H1 (cell line): Measurements from ENCODE around the gene CORO6. TPM values are rescaled to one million over a fixed set of nuclear protein-coding genes. Genes with fewer than 3 reads are reported as not detected.

Experiments used
- CTCF ChIA-PET: fragments of 300-600 bp; sonication (Branson Sonifier 250); formaldehyde crosslinking; loops from one replicate; lab custom pipeline; 2021; ENCODE audit not compliant: partially characterized antibody; lab: Charles Lee
- POLR2A ChIA-PET: fragments of 300-600 bp; sonication (Branson Sonifier 250); formaldehyde crosslinking; loops from one replicate; lab custom pipeline; 2021; ENCODE audit warnings: inconsistent platforms; ENCODE audit not compliant: partially characterized antibody; lab: Charles Lee
- DNase-seq, 2 experiments: peaks; one replicate each; pipeline versions ENCODE4 v3.0.0 to v3.0.0-alpha.2; 2010 to 2022; ENCODE audit warnings: low spot score in 2 of 2, low read depth in 1 of 2, mixed read lengths in 1 of 2
- FAIRE-seq: peaks from 2 replicates; lab custom pipeline; 2011; peaks lifted over from hg19 to GRCh38; lab: Jason Lieb, UNC
- H2AFZ ChIP-seq: 2 replicates; pipeline ENCODE4 v1.8.1; 2012; ENCODE audit warnings: low read length, inconsistent platforms
- H2AK5ac ChIP-seq: 2 replicates; pipeline ENCODE4 v1.6.1; 2013; ENCODE audit warnings: low read depth, low read length
- H2BK120ac ChIP-seq: replicated peaks from 2 replicates; pipeline ENCODE3; 2013; ENCODE audit warnings: low read depth, low read length, inconsistent platforms
- H2BK12ac ChIP-seq: 2 replicates; pipeline ENCODE4 v1.6.1; 2013; ENCODE audit warnings: low read depth, low read length
- H2BK15ac ChIP-seq: 2 replicates; pipeline ENCODE4 v1.6.1; 2013; ENCODE audit warnings: low read length
- H2BK20ac ChIP-seq: 2 replicates; pipeline ENCODE4 v1.6.1; 2013; ENCODE audit warnings: low read length
- H2BK5ac ChIP-seq: 2 replicates; pipeline ENCODE4 v1.6.1; 2013; ENCODE audit warnings: low read depth, low read length
- H3K14ac ChIP-seq: 2 replicates; pipeline ENCODE4 v1.6.1; 2013; ENCODE audit warnings: inconsistent platforms; ENCODE audit not compliant: insufficient read length
- H3K18ac ChIP-seq: 2 replicates; pipeline ENCODE4 v1.6.1; 2013; ENCODE audit warnings: low read length; ENCODE audit errors: extremely low read depth
- H3K23ac ChIP-seq: 2 replicates; pipeline ENCODE4 v1.6.1; 2013; ENCODE audit warnings: inconsistent platforms; ENCODE audit not compliant: insufficient read length
- H3K23me2 ChIP-seq: 2 replicates; pipeline ENCODE4 v1.6.1; 2013; ENCODE audit warnings: low read depth, low read length
- H3K27ac ChIP-seq: 2 replicates; pipeline ENCODE4 v1.6.1; 2011; ENCODE audit warnings: low read depth, low read length, inconsistent platforms
- H3K27me3 ChIP-seq, 4 experiments: replicated peaks in 1 of 4; 1 replicate in 1 of 4; 2 replicates in 3 of 4; pipeline versions ENCODE4 v1.6.1 to v1.8.1; 2011 to 2013; ENCODE audit warnings: low read length in 3 of 4, mild to moderate bottlenecking in 3 of 4, inconsistent platforms in 2 of 4, mixed read lengths in 2 of 4, moderate library complexity in 1 of 4; ENCODE audit not compliant: control insufficient read depth in 3 of 4, insufficient read depth in 3 of 4; ENCODE audit errors: extremely low read depth in 1 of 4
- H3K36me3 ChIP-seq, 4 experiments: 2 replicates each; pipeline versions ENCODE4 v1.6.1 to v1.8.1; 2011 to 2013; ENCODE audit warnings: mild to moderate bottlenecking in 4 of 4, low read length in 3 of 4, moderate library complexity in 2 of 4, control low read depth in 1 of 4, inconsistent platforms in 1 of 4; ENCODE audit not compliant: insufficient read depth in 4 of 4, control insufficient read depth in 2 of 4
- H3K4ac ChIP-seq: replicated peaks from 2 replicates; pipeline ENCODE3; 2013; ENCODE audit warnings: low read length, low read depth, mixed read lengths, inconsistent platforms; ENCODE audit not compliant: insufficient read length
- H3K4me1 ChIP-seq, 4 experiments: replicated peaks in 1 of 4; 1 replicate in 1 of 4; 2 replicates in 3 of 4; pipeline versions ENCODE4 v1.6.1 to v1.8.1; 2011 to 2013; ENCODE audit warnings: low read length in 3 of 4, inconsistent platforms in 2 of 4, mixed read lengths in 1 of 4; ENCODE audit not compliant: insufficient read depth in 4 of 4, control insufficient read depth in 3 of 4
- H3K4me2 ChIP-seq, 2 experiments: 2 replicates each; pipeline versions ENCODE4 v1.6.1 to v1.8.1; 2011 to 2013; ENCODE audit warnings: low read depth in 2 of 2, low read length in 2 of 2, control low read depth in 1 of 2, inconsistent platforms in 1 of 2, mild to moderate bottlenecking in 1 of 2; ENCODE audit not compliant: insufficient read depth in 1 of 2
- H3K4me3 ChIP-seq, 4 experiments: fragments of 200-600, 300-600 bp in 1 of 4; sonication (generic), shearing (Covaris generic), sonication (Bioruptor Twin) in 1 of 4; 2 replicates each; pipeline versions ENCODE4 v1.5.1 to v1.8.1; 2011 to 2016; ENCODE audit warnings: low read length in 4 of 4, low read depth in 3 of 4, control low read depth in 2 of 4, inconsistent platforms in 2 of 4, mild to moderate bottlenecking in 2 of 4, mixed read lengths in 1 of 4, moderate library complexity in 1 of 4; ENCODE audit not compliant: insufficient read depth in 2 of 4; ENCODE audit errors: extremely low read depth in 1 of 4
- H3K56ac ChIP-seq: replicated peaks from 2 replicates; pipeline ENCODE3; 2013; ENCODE audit warnings: low read depth, mild to moderate bottlenecking, mixed read lengths, low read length, inconsistent platforms; ENCODE audit not compliant: insufficient read length
- H3K79me1 ChIP-seq: 2 replicates; pipeline ENCODE4 v1.6.1; 2013; ENCODE audit warnings: low read depth, low read length, control low read depth
- H3K79me2 ChIP-seq, 2 experiments: 2 replicates each; pipeline versions ENCODE4 v1.6.1 to v1.8.1; 2012 to 2013; ENCODE audit warnings: low read length in 2 of 2, mild to moderate bottlenecking in 2 of 2, inconsistent platforms in 1 of 2; ENCODE audit not compliant: insufficient read depth in 2 of 2, control insufficient read depth in 1 of 2
- H3K9ac ChIP-seq, 4 experiments: replicated peaks in 1 of 4; 1 replicate in 1 of 4; 2 replicates in 3 of 4; pipeline versions ENCODE4 v1.6.1 to v1.8.1; 2011 to 2013; ENCODE audit warnings: low read depth in 3 of 4, low read length in 3 of 4, control low read depth in 2 of 4, mild to moderate bottlenecking in 2 of 4, moderate library complexity in 2 of 4, inconsistent platforms in 1 of 4; ENCODE audit errors: extremely low read depth in 1 of 4
- H3K9me3 ChIP-seq, 2 experiments: 2 replicates each; pipeline versions ENCODE4 v1.6.1 to v1.8.1; 2012 to 2013; ENCODE audit warnings: mild to moderate bottlenecking in 2 of 2, moderate library complexity in 2 of 2, control low read depth in 1 of 2, inconsistent platforms in 1 of 2, low read depth in 1 of 2, low read length in 1 of 2, mixed read lengths in 1 of 2; ENCODE audit not compliant: insufficient read depth in 2 of 2
- H4K20me1 ChIP-seq, 2 experiments: replicated peaks in 1 of 2; 2 replicates each; pipeline versions ENCODE3 to v1.8.1; 2011 to 2013; ENCODE audit warnings: inconsistent platforms in 2 of 2, low read length in 2 of 2, mild to moderate bottlenecking in 1 of 2; ENCODE audit not compliant: insufficient read depth in 2 of 2, control insufficient read depth in 1 of 2
- H4K5ac ChIP-seq: 2 replicates; pipeline ENCODE4 v1.6.1; 2013; ENCODE audit warnings: low read length, low read depth, mixed read lengths, inconsistent platforms; ENCODE audit not compliant: insufficient read length
- H4K8ac ChIP-seq: 2 replicates; pipeline ENCODE4 v1.8.0; 2013; ENCODE audit warnings: mild to moderate bottlenecking, moderate library complexity, low read length, inconsistent platforms; ENCODE audit not compliant: insufficient read depth; ENCODE audit errors: extremely low read depth
- H4K91ac ChIP-seq: replicated peaks from 2 replicates; pipeline ENCODE3; 2013; ENCODE audit warnings: low read length, mixed read lengths, inconsistent platforms; ENCODE audit not compliant: insufficient read length
- BCL11A ChIP-seq, 2 experiments: IDR thresholded peaks; one replicate each; pipeline ENCODE4 v1.6.1; 2011; ENCODE audit warnings: low read depth in 2 of 2, low read length in 2 of 2, mild to moderate bottlenecking in 2 of 2
- EZH2 ChIP-seq: fragments of 200-600 bp; sonication (generic); IDR thresholded peaks from 2 replicates; pipeline ENCODE4 v1.7.1; 2012; ENCODE audit warnings: low read depth, mild to moderate bottlenecking, moderate library complexity, low read length, inconsistent platforms; ENCODE audit not compliant: severe bottlenecking
- KDM4A ChIP-seq: IDR thresholded peaks from one replicate; pipeline ENCODE4 v1.7.1; 2012; ENCODE audit warnings: low read depth, mild to moderate bottlenecking, moderate library complexity, low read length, inconsistent platforms; ENCODE audit not compliant: severe bottlenecking
- NRF1 ChIP-seq: IDR thresholded peaks from 2 replicates; pipeline ENCODE4 v1.6.1; 2011; ENCODE audit warnings: mild to moderate bottlenecking, low read depth, low read length, improper control_type of control experiment
- POLR2A ChIP-seq, 2 experiments: IDR thresholded peaks; 1 replicate in 1 of 2; 2 replicates in 1 of 2; pipeline ENCODE4 v1.6.1; 2011; ENCODE audit warnings: low read depth in 2 of 2, low read length in 2 of 2, mild to moderate bottlenecking in 2 of 2; ENCODE audit errors: control extremely low read depth in 1 of 2
- POU5F1 ChIP-seq: IDR thresholded peaks from 2 replicates; pipeline ENCODE4 v1.6.1; 2011; ENCODE audit warnings: low read depth, mild to moderate bottlenecking, low read length, moderate library complexity
- WGBS, 2 experiments: shearing (Covaris generic) in 1 of 2; methylation state at CpG; one replicate each; pipeline versions ENCODE4 v1.1.6 to v1.1.7; 2013 to 2015; ENCODE audit warnings: low lambda C conversion rate in 2 of 2, mixed read lengths in 2 of 2, inconsistent platforms in 1 of 2, low coverage in 1 of 2, missing lambda C conversion rate in 1 of 2; ENCODE audit not compliant: insufficient replicate concordance in 2 of 2, insufficient coverage in 1 of 2, insufficient read length in 1 of 2; ENCODE audit errors: extremely low coverage in 1 of 2, missing lambda C conversion rate in 1 of 2; 5-methylcytosine and 5-hydroxymethylcytosine counted together
- polyA plus RNA-seq, 7 experiments: library from polyadenylated mRNA; depleted of rRNA in 3 of 7; stranded (reverse) in 5 of 7; unstranded in 2 of 7; fragments of >200 nt in 5 of 7; fragments of 200-250 nt in 2 of 7; gene quantifications; 1 replicate in 5 of 7; 2 replicates in 1 of 7; 4 replicates in 1 of 7; pipeline versions ENCODE4 v1.2.1 to v1.2.3, GENCODE V29; 2011 to 2013; ENCODE audit warnings: missing spikeins in 2 of 7, mixed read lengths in 2 of 7
- total RNA-seq: library from RNA; stranded (reverse); fragmentation: NEBNext Ultra II Directional; extraction: Animal tissue kit (Norgen Biotek cat#: 25700); gene quantifications from 2 replicates; pipeline ENCODE4 v1.2.1, GENCODE V29; 2021
- TF ChIP-seq, protein P1 (sequence below): IDR thresholded peaks from 2 replicates; pipeline ENCODE4 v1.6.1; 2012; ENCODE audit warnings: inconsistent platforms
- TF ChIP-seq, protein P2 (sequence below), 3 experiments: IDR thresholded peaks; 1 replicate in 2 of 3; 2 replicates in 1 of 3; pipeline versions ENCODE4 v1.5.1 to v1.6.1; 2011; ENCODE audit warnings: low read length in 3 of 3, mild to moderate bottlenecking in 3 of 3, inconsistent platforms in 2 of 3, low read depth in 1 of 3, moderate library complexity in 1 of 3; ENCODE audit not compliant: insufficient read depth in 1 of 3; ENCODE audit errors: control extremely low read depth in 1 of 3
- TF ChIP-seq, protein P3 (sequence below): IDR thresholded peaks from 2 replicates; pipeline ENCODE4 v1.6.1; 2012; ENCODE audit warnings: inconsistent platforms

Gene CORO6
- total and polyA plus RNA-seq, 2 of the 8 experiments (the other 6 are each of a cell fraction or from before 2014, with no cell fraction given), result 2.5 to 8.6 TPM

DNA sequence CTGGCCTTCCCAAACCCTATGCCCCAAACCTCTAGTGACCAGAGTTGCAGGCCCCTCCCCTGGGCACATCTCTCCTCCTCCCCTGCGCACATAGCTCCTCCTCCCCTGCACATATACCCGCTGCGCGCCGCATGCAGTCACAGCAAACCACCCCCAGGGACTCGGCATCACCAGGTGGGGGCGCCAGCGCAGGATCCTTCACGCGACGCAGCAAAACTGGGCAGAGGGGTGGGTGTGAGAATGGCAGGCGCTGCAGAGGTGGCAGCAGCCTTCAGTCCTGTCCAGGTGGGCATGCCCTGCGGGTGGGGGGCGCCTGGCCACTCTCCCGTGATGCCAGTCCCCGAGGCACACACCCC, 5.6 kb downstream of the CORO6 start:
- H3K4me3 ChIP-seq, result peak overlapping the region; percentile 3 to 60 (median 30); a peak in 5 of 8 replicates
- H3K56ac ChIP-seq, result no peak overlapping the region
- peaks cover 14 to 49% (median 40%) of the 10 kb centered on the region in 4 experiments for H3K4me1 ChIP-seq
- peaks cover 13% of the 10 kb centered on the region for H3K23me2 ChIP-seq
- no peak overlapping the region for H2AK5ac ChIP-seq
- H2BK12ac ChIP-seq, result peak overlapping the region; percentile 75; the same call in 1 of the 2 replicates
- H3K4me2 ChIP-seq, result peak overlapping the region; percentile 90 to 96
- H2BK5ac ChIP-seq, result peak overlapping the region; percentile 60; the same call in 1 of the 2 replicates
- no peak overlapping the region for H4K5ac ChIP-seq
- no peak overlapping the region for H2BK20ac ChIP-seq
- peak overlapping the region; percentile 40; the same call in 1 of the 2 replicates for H3K18ac ChIP-seq
- H3K14ac ChIP-seq, result no peak overlapping the region
- H3K79me2 ChIP-seq, result no peaks in the 10 kb centered on the region
- no peak overlapping the region for H3K23ac ChIP-seq
- no peak overlapping the region for H3K27ac ChIP-seq
- peaks cover 5 to 6% of the 10 kb centered on the region in 2 experiments for H4K20me1 ChIP-seq
- CTCF ChIA-PET, result interaction anchor here (0.7 to 13.1 kb wide), 28 partner anchors 8 to 479 kb away, joined by 3 to 193 read pairs (median 7); partner anchors contain the start of genes ABHD15, ANKRD13B and TP53I13
- H2BK120ac ChIP-seq, result no peak overlapping the region
- DNase-seq, result peak in 1 of 2 experiments; percentile 91
- peaks cover 0 to 8% of the 10 kb centered on the region in 2 experiments; a peak in 1 of 4 replicates for H3K9me3 ChIP-seq
- peak overlapping the region; percentile 87; the same call in 1 of the 2 replicates for H4K8ac ChIP-seq
- H3K9ac ChIP-seq, result no peak overlapping the region
- H3K4ac ChIP-seq, result no peak overlapping the region
- no peaks in the 10 kb centered on the region for H3K79me1 ChIP-seq
- FAIRE-seq, result no peak
- no peak overlapping the region for H2AFZ ChIP-seq
- POLR2A ChIA-PET, result interaction anchor here (0.6 to 4.3 kb wide), 6 partner anchors 8 to 270 kb away, joined by 3 to 30 read pairs (median 4); partner anchors contain the start of genes ANKRD13B and TP53I13
- H4K91ac ChIP-seq, result no peak overlapping the region
- peaks cover 22 to 75% (median 61%) of the 10 kb centered on the region in 4 experiments for H3K27me3 ChIP-seq
- peaks cover 0 to 7% (median 0%) of the 10 kb centered on the region in 4 experiments; a peak in 1 of 8 replicates for H3K36me3 ChIP-seq
- H2BK15ac ChIP-seq, result peak overlapping the region; percentile 88; the same call in 1 of the 2 replicates
- WGBS, 2 experiments, result 3% methylated on average over 16 of the region's 16 CpGs; no CpG with 5 or more reads in 1 of the 2 experiments
- TF ChIP-seq POU5F1 (no peak), BCL11A (IDR thresholded peaks at IDR 0.05; ENCODE audit: low read depth in 2 of 2, low read length in 2 of 2) (no peak), EZH2 (no peak), POLR2A (IDR thresholded peaks at IDR 0.05; ENCODE audit: control extremely low read depth in 1 of 2, low read depth in 2 of 2, low read length in 2 of 2) (no peak), KDM4A (no peak), NRF1 (peak; percentile 34)
- TF ChIP-seq, protein P1, sequence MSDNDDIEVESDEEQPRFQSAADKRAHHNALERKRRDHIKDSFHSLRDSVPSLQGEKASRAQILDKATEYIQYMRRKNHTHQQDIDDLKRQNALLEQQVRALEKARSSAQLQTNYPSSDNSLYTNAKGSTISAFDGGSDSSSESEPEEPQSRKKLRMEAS, result peak; percentile 85
- TF ChIP-seq, protein P2, sequence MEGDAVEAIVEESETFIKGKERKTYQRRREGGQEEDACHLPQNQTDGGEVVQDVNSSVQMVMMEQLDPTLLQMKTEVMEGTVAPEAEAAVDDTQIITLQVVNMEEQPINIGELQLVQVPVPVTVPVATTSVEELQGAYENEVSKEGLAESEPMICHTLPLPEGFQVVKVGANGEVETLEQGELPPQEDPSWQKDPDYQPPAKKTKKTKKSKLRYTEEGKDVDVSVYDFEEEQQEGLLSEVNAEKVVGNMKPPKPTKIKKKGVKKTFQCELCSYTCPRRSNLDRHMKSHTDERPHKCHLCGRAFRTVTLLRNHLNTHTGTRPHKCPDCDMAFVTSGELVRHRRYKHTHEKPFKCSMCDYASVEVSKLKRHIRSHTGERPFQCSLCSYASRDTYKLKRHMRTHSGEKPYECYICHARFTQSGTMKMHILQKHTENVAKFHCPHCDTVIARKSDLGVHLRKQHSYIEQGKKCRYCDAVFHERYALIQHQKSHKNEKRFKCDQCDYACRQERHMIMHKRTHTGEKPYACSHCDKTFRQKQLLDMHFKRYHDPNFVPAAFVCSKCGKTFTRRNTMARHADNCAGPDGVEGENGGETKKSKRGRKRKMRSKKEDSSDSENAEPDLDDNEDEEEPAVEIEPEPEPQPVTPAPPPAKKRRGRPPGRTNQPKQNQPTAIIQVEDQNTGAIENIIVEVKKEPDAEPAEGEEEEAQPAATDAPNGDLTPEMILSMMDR (IDR thresholded peaks at IDR 0.05; ENCODE audit: control extremely low read depth in 1 of 3, insufficient read depth in 1 of 3, low read depth in 1 of 3, low read length in 3 of 3), result peak; percentile 70 to 86 (median 74)
- TF ChIP-seq, protein P3, sequence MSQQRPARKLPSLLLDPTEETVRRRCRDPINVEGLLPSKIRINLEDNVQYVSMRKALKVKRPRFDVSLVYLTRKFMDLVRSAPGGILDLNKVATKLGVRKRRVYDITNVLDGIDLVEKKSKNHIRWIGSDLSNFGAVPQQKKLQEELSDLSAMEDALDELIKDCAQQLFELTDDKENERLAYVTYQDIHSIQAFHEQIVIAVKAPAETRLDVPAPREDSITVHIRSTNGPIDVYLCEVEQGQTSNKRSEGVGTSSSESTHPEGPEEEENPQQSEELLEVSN, result no peak; the same call in 1 of the 2 replicates
